Vagina (tissue), 2 donors: ENCODE results near the gene HECTD4.
"Not testable (repeated sequence)": the region's sequence is repeated elsewhere in the genome, so short reads cannot be mapped to it uniquely, and the experiment has no call there.

ENCODE experiments used
- CTCF ChIP-seq, 3 experiments: fragments of 450-650 bp in 2 of 3; fragments of 200-600 bp in 1 of 3; sonication (generic) in 1 of 3; IDR thresholded peaks; one replicate each; pipeline ENCODE4 v1.5.1; 2017 to 2019; ENCODE audit warnings: antibody characterized with exemption in 3 of 3, mild to moderate bottlenecking in 2 of 3, moderate library complexity in 2 of 3
- POLR2A ChIP-seq, 2 donors: fragments of 450-650 bp; IDR thresholded peaks; one replicate each; pipeline ENCODE4 v1.6.1; 2017; ENCODE audit warnings: antibody characterized with exemption in 2 of 2, mild to moderate bottlenecking in 2 of 2, moderate library complexity in 2 of 2
- POLR2AphosphoS5 ChIP-seq, 2 donors: sonication (generic); formaldehyde crosslinking; IDR thresholded peaks; one replicate each; pipeline ENCODE4 v1.9.0; 2017; ENCODE audit warnings: antibody characterized with exemption in 2 of 2, mild to moderate bottlenecking in 2 of 2, low read depth in 1 of 2; ENCODE audit not compliant: insufficient read depth in 1 of 2

DNA sequence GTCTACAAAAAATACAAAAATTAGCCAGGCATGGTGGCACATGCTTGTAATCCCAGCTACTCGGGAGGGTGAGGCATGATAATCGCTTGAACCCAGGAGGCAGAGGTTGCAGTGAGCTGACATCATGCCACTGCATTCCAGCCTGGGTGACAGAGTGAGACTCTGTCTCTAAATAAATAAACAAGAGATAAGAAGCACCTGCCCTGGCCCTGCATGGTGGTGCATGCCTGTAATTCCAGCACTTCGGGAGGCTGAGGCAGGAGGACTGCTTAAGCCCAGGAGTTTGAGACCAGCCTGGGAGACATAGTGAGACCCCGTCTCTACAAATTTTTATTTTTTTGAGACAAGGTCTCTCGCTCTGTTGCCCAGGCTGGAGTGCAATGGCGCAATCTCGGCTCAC lies 161.6 kb downstream of the HECTD4 start:
- TF ChIP-seq POLR2AphosphoS5 (IDR thresholded peaks at IDR 0.05; ENCODE audit: insufficient read depth in 1 of 2, low read depth in 1 of 2); CTCF (IDR thresholded peaks at IDR 0.05); POLR2A (IDR thresholded peaks at IDR 0.05): not testable (repeated sequence)
